GM12878 (cell line): ENCODE measurements around the gene HYOU1. TPM values are rescaled to one million over a fixed set of nuclear protein-coding genes. Genes with fewer than 3 reads are reported as not detected.

Experiments
- CHD1 ChIP-seq: IDR thresholded peaks from 2 replicates; pipeline ENCODE4 v1.6.1; 2012; ENCODE audit warnings: low read depth, low read length, improper control_type of control experiment
- GATAD2B ChIP-seq: fragments of 450-650 bp; conservative IDR thresholded peaks from 2 replicates; pipeline ENCODE4 v1.6.1; 2017; ENCODE audit warnings: low read depth, mild to moderate bottlenecking, moderate library complexity
- IKZF1 ChIP-seq: fragments of 450-650 bp; conservative IDR thresholded peaks from 2 replicates; pipeline ENCODE4 v1.6.1; 2017; ENCODE audit warnings: antibody characterized with exemption, mild to moderate bottlenecking
- IRF4 ChIP-seq: IDR thresholded peaks from 2 replicates; pipeline ENCODE4 v1.6.1; 2011; ENCODE audit warnings: low read depth, low read length
- LARP7 ChIP-seq: fragments of 450-650 bp; IDR thresholded peaks from 2 replicates; pipeline ENCODE4 v1.6.1; 2017; ENCODE audit warnings: mild to moderate bottlenecking
- NFYA ChIP-seq: IDR thresholded peaks from 2 replicates; pipeline ENCODE4 v1.6.1; 2011; ENCODE audit warnings: low read depth, mild to moderate bottlenecking, low read length, improper control_type of control experiment, borderline replicate concordance
- POLR2AphosphoS5 ChIP-seq: IDR thresholded peaks from 2 replicates; pipeline ENCODE4 v1.6.1; 2011; ENCODE audit warnings: mild to moderate bottlenecking, low read length, inconsistent platforms
- RAD51 ChIP-seq: fragments of 450-650 bp; IDR thresholded peaks from 2 replicates; pipeline ENCODE4 v1.6.1; 2016; ENCODE audit warnings: moderate library complexity, mild to moderate bottlenecking, inconsistent platforms
- RELA ChIP-seq: fragments of 450-650 bp; IDR thresholded peaks from 2 replicates; pipeline ENCODE4 v1.8.0; 2014; ENCODE audit warnings: borderline replicate concordance; ENCODE audit not compliant: partially characterized antibody
- RUNX3 ChIP-seq: IDR thresholded peaks from 2 replicates; pipeline ENCODE4 v1.6.1; 2012; ENCODE audit warnings: low read length, inconsistent platforms
- SIN3A ChIP-seq: IDR thresholded peaks from 2 replicates; pipeline ENCODE4 v1.6.1; 2012; ENCODE audit warnings: low read depth, low read length, improper control_type of control experiment
- SMARCA5 ChIP-seq: fragments of 450-650 bp; IDR thresholded peaks from 2 replicates; pipeline ENCODE4 v1.6.1; 2017; ENCODE audit warnings: mild to moderate bottlenecking
- STAT1 ChIP-seq: fragments of 450-650 bp; conservative IDR thresholded peaks from 2 replicates; pipeline ENCODE4 v1.6.1; 2014; ENCODE audit warnings: antibody characterized with exemption, mild to moderate bottlenecking
- TBL1XR1 ChIP-seq: IDR thresholded peaks from 2 replicates; pipeline ENCODE4 v1.6.1; 2012; ENCODE audit warnings: low read depth, low read length, improper control_type of control experiment
- TCF3 ChIP-seq: IDR thresholded peaks from 2 replicates; pipeline ENCODE4 v1.6.1; 2012; ENCODE audit warnings: low read depth, mild to moderate bottlenecking, low read length, borderline replicate concordance; ENCODE audit not compliant: insufficient read depth
- YY1 ChIP-seq: IDR thresholded peaks from 2 replicates; pipeline ENCODE4 v1.6.1; 2011; ENCODE audit warnings: low read depth, mild to moderate bottlenecking, low read length
- ZNF207 ChIP-seq: fragments of 450-650 bp; IDR thresholded peaks from 2 replicates; pipeline ENCODE4 v1.6.1; 2014; ENCODE audit warnings: antibody characterized with exemption, mild to moderate bottlenecking, borderline replicate concordance
- ZSCAN29 ChIP-seq: fragments of 450-650 bp; IDR thresholded peaks from 2 replicates; pipeline ENCODE4 v1.6.1; 2017; ENCODE audit warnings: mild to moderate bottlenecking, moderate library complexity
- ZZZ3 ChIP-seq: IDR thresholded peaks from 2 replicates; pipeline ENCODE4 v1.6.1; 2011; ENCODE audit warnings: low read depth; ENCODE audit not compliant: control insufficient read depth, insufficient read length
- polyA plus RNA-seq, 11 experiments: library from polyadenylated mRNA; depleted of rRNA in 4 of 11; unstranded in 6 of 11; stranded (reverse) in 5 of 11; fragments of >200 nt; fragmentation: Nextera tagmentation in 4 of 11; fragmentation: Illumina TruSeq in 1 of 11; extraction: Ambion mirVana in 4 of 11; extraction: Trizol in 1 of 11; gene quantifications; 1 replicate in 1 of 11; 2 replicates in 10 of 11; pipeline versions ENCODE4 v1.2.1 to v1.2.3, GENCODE V29; 2011 to 2016; ENCODE audit warnings: inconsistent platforms in 2 of 11, missing spikeins in 2 of 11, low read depth in 1 of 11
- total RNA-seq, 4 experiments: library from RNA; depleted of rRNA in 3 of 4; stranded (reverse); fragments of >200 nt in 3 of 4; fragmentation: Illumina TruSeq in 1 of 4; extraction: Trizol in 1 of 4; gene quantifications; 2 replicates each; pipeline versions ENCODE4 v1.2.1 to v1.2.3, GENCODE V29; 2013 to 2021
- TF ChIP-seq, protein P1 (sequence below): fragments of 450-650 bp; IDR thresholded peaks from 2 replicates; pipeline ENCODE4 v1.6.1; 2017; ENCODE audit warnings: borderline replicate concordance
- TF ChIP-seq, protein P2 (sequence below): fragments of 450-650 bp; IDR thresholded peaks from 2 replicates; pipeline ENCODE4 v1.6.1; 2014; ENCODE audit warnings: mild to moderate bottlenecking
- TF ChIP-seq, protein P3 (sequence below): fragments of 450-650 bp; formaldehyde crosslinking; IDR thresholded peaks from 2 replicates; pipeline ENCODE4 v1.4.0; 2020; ENCODE audit warnings: mild to moderate bottlenecking, moderate library complexity
- TF ChIP-seq, protein P4 (sequence below): fragments of 450-650 bp; conservative IDR thresholded peaks from 2 replicates; pipeline ENCODE4 v1.6.1; 2017; ENCODE audit warnings: mild to moderate bottlenecking, moderate library complexity

The HYOU1 gene
- total and polyA plus RNA-seq, 10 of the 15 experiments (the other 5 are each of a cell fraction or from before 2014, with no cell fraction given), result 15.4 to 157 (median 109) TPM

DNA sequence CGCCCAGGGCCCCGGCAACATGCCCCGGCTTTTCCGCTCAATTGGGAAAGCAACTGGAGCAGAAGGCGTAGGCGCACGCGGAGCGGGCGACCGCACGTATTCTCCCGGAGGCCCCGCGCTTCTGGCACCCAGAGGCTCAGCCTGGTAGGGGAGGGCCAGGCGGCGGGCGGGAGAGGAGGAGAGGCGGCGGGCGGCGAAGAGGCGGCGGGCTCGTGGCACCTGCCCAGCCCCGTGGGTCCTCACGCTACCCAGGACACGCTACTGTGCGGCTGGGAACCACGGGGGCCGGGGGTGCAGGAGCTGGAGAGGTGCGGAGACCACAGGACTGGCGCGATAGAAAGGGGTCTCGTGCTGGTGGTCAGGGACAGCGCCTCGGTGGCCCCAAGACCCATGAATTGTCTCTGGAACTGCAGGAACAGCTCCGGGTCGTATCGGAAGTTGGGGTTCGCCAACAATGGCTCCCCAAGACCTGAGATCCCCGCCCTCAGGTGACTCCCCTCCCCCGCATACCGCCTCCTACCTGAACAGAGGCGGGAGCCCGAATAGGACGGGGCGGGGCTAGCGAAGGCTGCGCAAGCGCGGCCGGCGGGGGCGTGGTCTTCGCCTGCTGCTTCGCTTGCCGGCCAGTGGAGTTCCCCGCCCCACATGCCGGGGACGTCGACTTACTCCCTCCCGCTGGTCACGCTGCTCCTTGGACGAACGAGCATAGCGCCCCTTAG lies 26.5 kb downstream of the HYOU1 start, which contains the start of gene SLC37A4 (continued):
- TF ChIP-seq IRF4, result 0 out of 2 replicates have a peak, but pooled peaks have one; percentile 24
- 0 out of 2 replicates have a peak, but pooled peaks have one; percentile 41 for TF ChIP-seq SIN3A
- TF ChIP-seq GATAD2B, result peak; percentile 73
- TF ChIP-seq SMARCA5, result peak; percentile 34; the same call in 1 of the 2 replicates
- no peak for TF ChIP-seq ZSCAN29
- TF ChIP-seq, protein P1, sequence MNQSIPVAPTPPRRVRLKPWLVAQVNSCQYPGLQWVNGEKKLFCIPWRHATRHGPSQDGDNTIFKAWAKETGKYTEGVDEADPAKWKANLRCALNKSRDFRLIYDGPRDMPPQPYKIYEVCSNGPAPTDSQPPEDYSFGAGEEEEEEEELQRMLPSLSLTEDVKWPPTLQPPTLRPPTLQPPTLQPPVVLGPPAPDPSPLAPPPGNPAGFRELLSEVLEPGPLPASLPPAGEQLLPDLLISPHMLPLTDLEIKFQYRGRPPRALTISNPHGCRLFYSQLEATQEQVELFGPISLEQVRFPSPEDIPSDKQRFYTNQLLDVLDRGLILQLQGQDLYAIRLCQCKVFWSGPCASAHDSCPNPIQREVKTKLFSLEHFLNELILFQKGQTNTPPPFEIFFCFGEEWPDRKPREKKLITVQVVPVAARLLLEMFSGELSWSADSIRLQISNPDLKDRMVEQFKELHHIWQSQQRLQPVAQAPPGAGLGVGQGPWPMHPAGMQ, result no peak
- no peak for TF ChIP-seq ZNF207
- TF ChIP-seq RAD51, result peak; percentile 66
- TF ChIP-seq CHD1, result 0 out of 2 replicates have a peak, but pooled peaks have one; percentile 35
- peak; percentile 32; the same call in 1 of the 2 replicates for TF ChIP-seq RUNX3
- TF ChIP-seq, protein P2, sequence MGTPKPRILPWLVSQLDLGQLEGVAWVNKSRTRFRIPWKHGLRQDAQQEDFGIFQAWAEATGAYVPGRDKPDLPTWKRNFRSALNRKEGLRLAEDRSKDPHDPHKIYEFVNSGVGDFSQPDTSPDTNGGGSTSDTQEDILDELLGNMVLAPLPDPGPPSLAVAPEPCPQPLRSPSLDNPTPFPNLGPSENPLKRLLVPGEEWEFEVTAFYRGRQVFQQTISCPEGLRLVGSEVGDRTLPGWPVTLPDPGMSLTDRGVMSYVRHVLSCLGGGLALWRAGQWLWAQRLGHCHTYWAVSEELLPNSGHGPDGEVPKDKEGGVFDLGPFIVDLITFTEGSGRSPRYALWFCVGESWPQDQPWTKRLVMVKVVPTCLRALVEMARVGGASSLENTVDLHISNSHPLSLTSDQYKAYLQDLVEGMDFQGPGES, result no peak
- TF ChIP-seq STAT1, result 0 out of 2 replicates have a peak, but pooled peaks have one; percentile 41
- TF ChIP-seq LARP7, result no peak; the same call in 1 of the 2 replicates
- TF ChIP-seq, protein P3, sequence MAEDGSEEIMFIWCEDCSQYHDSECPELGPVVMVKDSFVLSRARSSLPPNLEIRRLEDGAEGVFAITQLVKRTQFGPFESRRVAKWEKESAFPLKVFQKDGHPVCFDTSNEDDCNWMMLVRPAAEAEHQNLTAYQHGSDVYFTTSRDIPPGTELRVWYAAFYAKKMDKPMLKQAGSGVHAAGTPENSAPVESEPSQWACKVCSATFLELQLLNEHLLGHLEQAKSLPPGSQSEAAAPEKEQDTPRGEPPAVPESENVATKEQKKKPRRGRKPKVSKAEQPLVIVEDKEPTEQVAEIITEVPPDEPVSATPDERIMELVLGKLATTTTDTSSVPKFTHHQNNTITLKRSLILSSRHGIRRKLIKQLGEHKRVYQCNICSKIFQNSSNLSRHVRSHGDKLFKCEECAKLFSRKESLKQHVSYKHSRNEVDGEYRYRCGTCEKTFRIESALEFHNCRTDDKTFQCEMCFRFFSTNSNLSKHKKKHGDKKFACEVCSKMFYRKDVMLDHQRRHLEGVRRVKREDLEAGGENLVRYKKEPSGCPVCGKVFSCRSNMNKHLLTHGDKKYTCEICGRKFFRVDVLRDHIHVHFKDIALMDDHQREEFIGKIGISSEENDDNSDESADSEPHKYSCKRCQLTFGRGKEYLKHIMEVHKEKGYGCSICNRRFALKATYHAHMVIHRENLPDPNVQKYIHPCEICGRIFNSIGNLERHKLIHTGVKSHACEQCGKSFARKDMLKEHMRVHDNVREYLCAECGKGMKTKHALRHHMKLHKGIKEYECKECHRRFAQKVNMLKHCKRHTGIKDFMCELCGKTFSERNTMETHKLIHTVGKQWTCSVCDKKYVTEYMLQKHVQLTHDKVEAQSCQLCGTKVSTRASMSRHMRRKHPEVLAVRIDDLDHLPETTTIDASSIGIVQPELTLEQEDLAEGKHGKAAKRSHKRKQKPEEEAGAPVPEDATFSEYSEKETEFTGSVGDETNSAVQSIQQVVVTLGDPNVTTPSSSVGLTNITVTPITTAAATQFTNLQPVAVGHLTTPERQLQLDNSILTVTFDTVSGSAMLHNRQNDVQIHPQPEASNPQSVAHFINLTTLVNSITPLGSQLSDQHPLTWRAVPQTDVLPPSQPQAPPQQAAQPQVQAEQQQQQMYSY, result no peak
- TF ChIP-seq RELA, result peak; percentile 91
- peak; percentile 25; the same call in 1 of the 2 replicates for TF ChIP-seq POLR2AphosphoS5
- peak; percentile 67 for TF ChIP-seq IKZF1
- no peak for TF ChIP-seq TCF3
- no peak for TF ChIP-seq NFYA
- TF ChIP-seq YY1, result peak; percentile 56; the same call in 1 of the 2 replicates
- TF ChIP-seq TBL1XR1, result no peak
- TF ChIP-seq, protein P4, sequence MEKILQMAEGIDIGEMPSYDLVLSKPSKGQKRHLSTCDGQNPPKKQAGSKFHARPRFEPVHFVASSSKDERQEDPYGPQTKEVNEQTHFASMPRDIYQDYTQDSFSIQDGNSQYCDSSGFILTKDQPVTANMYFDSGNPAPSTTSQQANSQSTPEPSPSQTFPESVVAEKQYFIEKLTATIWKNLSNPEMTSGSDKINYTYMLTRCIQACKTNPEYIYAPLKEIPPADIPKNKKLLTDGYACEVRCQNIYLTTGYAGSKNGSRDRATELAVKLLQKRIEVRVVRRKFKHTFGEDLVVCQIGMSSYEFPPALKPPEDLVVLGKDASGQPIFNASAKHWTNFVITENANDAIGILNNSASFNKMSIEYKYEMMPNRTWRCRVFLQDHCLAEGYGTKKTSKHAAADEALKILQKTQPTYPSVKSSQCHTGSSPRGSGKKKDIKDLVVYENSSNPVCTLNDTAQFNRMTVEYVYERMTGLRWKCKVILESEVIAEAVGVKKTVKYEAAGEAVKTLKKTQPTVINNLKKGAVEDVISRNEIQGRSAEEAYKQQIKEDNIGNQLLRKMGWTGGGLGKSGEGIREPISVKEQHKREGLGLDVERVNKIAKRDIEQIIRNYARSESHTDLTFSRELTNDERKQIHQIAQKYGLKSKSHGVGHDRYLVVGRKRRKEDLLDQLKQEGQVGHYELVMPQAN, result 0 out of 2 replicates have a peak, but pooled peaks have one; percentile 62
- TF ChIP-seq ZZZ3, result no peak
